Neural cell (in vitro differentiated cells): Measurements from ENCODE around the gene TTC39B. TPM values are rescaled to one million over a fixed set of nuclear protein-coding genes. Genes with fewer than 3 reads are reported as not detected.

Experiments used
- H2AFZ ChIP-seq: fragments of 200-600, 300-800 bp; sonication (generic), shearing (Covaris generic); 2 replicates; pipeline ENCODE4 v1.6.0; 2014; ENCODE audit warnings: low read depth, mild to moderate bottlenecking, antibody characterized with exemption, low read length, moderate library complexity
- H3F3A ChIP-seq: fragments of 200-600 bp; shearing (Covaris generic); 2 replicates; pipeline ENCODE4 v1.6.1; 2016; ENCODE audit warnings: mild to moderate bottlenecking, moderate library complexity, mixed read lengths, antibody characterized with exemption, low read length; ENCODE audit not compliant: insufficient read depth, poor library complexity, severe bottlenecking
- H3K27ac ChIP-seq: fragments of 200-600, 300-800 bp; sonication (generic), shearing (Covaris generic); 2 replicates; pipeline ENCODE4 v1.5.1; 2014; ENCODE audit warnings: mild to moderate bottlenecking, low read length, moderate library complexity
- H3K27me3 ChIP-seq: fragments of 300-800, 200-600 bp; sonication (generic), shearing (Covaris generic); 2 replicates; pipeline ENCODE4 v1.6.0; 2014; ENCODE audit warnings: mild to moderate bottlenecking, low read depth, low read length, moderate library complexity; ENCODE audit not compliant: insufficient read depth
- H3K36me3 ChIP-seq: fragments of 300-800, 200-600 bp; sonication (generic), shearing (Covaris generic); 2 replicates; pipeline ENCODE4 v1.5.1; 2014; ENCODE audit warnings: mild to moderate bottlenecking, antibody characterized with exemption, low read length, moderate library complexity; ENCODE audit not compliant: insufficient read depth
- H3K4me2 ChIP-seq: fragments of 300-800, 200-600 bp; sonication (generic), shearing (Covaris generic); 2 replicates; pipeline ENCODE4 v1.6.0; 2014; ENCODE audit warnings: mild to moderate bottlenecking, low read length
- H3K4me3 ChIP-seq: fragments of 300-800, 200-600 bp; sonication (generic), shearing (Covaris generic); 2 replicates; pipeline ENCODE4 v1.5.1; 2014; ENCODE audit warnings: mild to moderate bottlenecking, low read length, moderate library complexity
- H3K79me2 ChIP-seq: fragments of 200-600 bp; shearing (Covaris generic); replicated peaks from 2 replicates; pipeline ENCODE4 v1.6.0; 2014; ENCODE audit warnings: mild to moderate bottlenecking, low read length, moderate library complexity; ENCODE audit not compliant: insufficient read depth
- H3K9ac ChIP-seq: fragments of 300-800, 200-600 bp; sonication (generic), shearing (Covaris generic); 2 replicates; pipeline ENCODE4 v1.6.1; 2016; ENCODE audit warnings: mild to moderate bottlenecking, low read length, mixed read lengths
- H3K9me2 ChIP-seq: fragments of 200-600 bp; shearing (Covaris generic); 2 replicates; pipeline ENCODE4 v1.6.1; 2016; ENCODE audit warnings: mild to moderate bottlenecking, low read length, mixed read lengths; ENCODE audit not compliant: insufficient read depth
- H3K9me3 ChIP-seq: fragments of 200-600, 300-800 bp; sonication (generic), shearing (Covaris generic); 2 replicates; pipeline ENCODE4 v1.6.1; 2016; ENCODE audit warnings: mild to moderate bottlenecking, mixed run types, low read length, moderate library complexity, mixed read lengths
- H4K20me1 ChIP-seq: fragments of 200-600 bp; shearing (Covaris generic); 2 replicates; pipeline ENCODE4 v1.6.1; 2016; ENCODE audit warnings: mild to moderate bottlenecking, mixed run types; ENCODE audit not compliant: insufficient read depth
- CTCF ChIP-seq: fragments of 450-650 bp; IDR thresholded peaks from 2 replicates; pipeline ENCODE4 v1.5.1; 2014; ENCODE audit warnings: antibody characterized with exemption, mild to moderate bottlenecking, moderate library complexity; ENCODE audit not compliant: poor library complexity, severe bottlenecking
- EP300 ChIP-seq: fragments of 450-650 bp; conservative IDR thresholded peaks from 2 replicates; pipeline ENCODE4 v1.6.1; 2014; ENCODE audit warnings: antibody characterized with exemption, mild to moderate bottlenecking, moderate library complexity; ENCODE audit not compliant: poor library complexity, severe bottlenecking
- EZH2 ChIP-seq: fragments of 200-600, 300-800 bp; shearing (Covaris generic), sonication (generic); IDR thresholded peaks from 2 replicates; pipeline ENCODE4 v1.6.1; 2014; ENCODE audit warnings: antibody characterized with exemption, low read length, borderline replicate concordance, mild to moderate bottlenecking; ENCODE audit not compliant: insufficient read depth, poor library complexity, severe bottlenecking
- MXI1 ChIP-seq: fragments of 450-650 bp; conservative IDR thresholded peaks from 2 replicates; pipeline ENCODE4 v1.6.1; 2014; ENCODE audit warnings: antibody characterized with exemption, mild to moderate bottlenecking; ENCODE audit not compliant: poor library complexity, severe bottlenecking
- POLR2AphosphoS5 ChIP-seq: IDR thresholded peaks from 2 replicates; pipeline ENCODE4 v1.6.1; 2012
- RAD21 ChIP-seq: fragments of 450-650 bp; conservative IDR thresholded peaks from 2 replicates; pipeline ENCODE4 v1.6.1; 2014; ENCODE audit warnings: antibody characterized with exemption, mild to moderate bottlenecking, moderate library complexity
- REST ChIP-seq: IDR thresholded peaks from 2 replicates; pipeline ENCODE4 v1.6.1; 2012; ENCODE audit warnings: borderline replicate concordance
- SMC3 ChIP-seq: fragments of 450-650 bp; conservative IDR thresholded peaks from 2 replicates; pipeline ENCODE4 v1.6.1; 2014; ENCODE audit warnings: antibody characterized with exemption, mild to moderate bottlenecking, moderate library complexity; ENCODE audit not compliant: poor library complexity
- TAF1 ChIP-seq: IDR thresholded peaks from 2 replicates; pipeline ENCODE4 v1.6.1; 2012; ENCODE audit warnings: low read depth
- polyA plus RNA-seq: library from polyadenylated mRNA; depleted of rRNA; stranded (reverse); fragments of >200 nt; gene quantifications from 2 replicates; pipeline ENCODE4 v1.2.3, GENCODE V29; 2014

TTC39B gene
- polyA plus RNA-seq, 1 donor from 2014 or later = 2.8 TPM

- H3K36me3 ChIP-seq = no peaks in the 10 kb centered on the region
- H3K27me3 ChIP-seq = no peaks in the 10 kb centered on the region
- H2AFZ ChIP-seq = no peak overlapping the region
- no peaks in the 10 kb centered on the region for H3K79me2 ChIP-seq
- no peaks in the 10 kb centered on the region for H3K9me3 ChIP-seq
- H3K4me2 ChIP-seq = no peak overlapping the region
- H3F3A ChIP-seq = no peaks in the 10 kb centered on the region
- H4K20me1 ChIP-seq = no peaks in the 10 kb centered on the region
- no peak overlapping the region for H3K9ac ChIP-seq
- H3K27ac ChIP-seq = no peak overlapping the region
- H3K9me2 ChIP-seq = no peaks in the 10 kb centered on the region
- H3K4me3 ChIP-seq = no peak overlapping the region
- no peak for TF ChIP-seq SMC3
Measured at GRCh38 chr9:15160673-15161072, 146.3 kb downstream of the TTC39B start.

GRCh38 chr9:15158064-15158463 lies 149.0 kb downstream of the TTC39B start:
- H3K27me3 ChIP-seq = no peaks in the 10 kb centered on the region
- TF ChIP-seq SMC3 = no peak
- no peak for TF ChIP-seq MXI1
- TF ChIP-seq EZH2 = no peak

GRCh38 chr9:15157381-15157780 lies 149.6 kb downstream of the TTC39B start:
- no peak overlapping the region for H2AFZ ChIP-seq
- H3K4me2 ChIP-seq = no peak overlapping the region
- H3K79me2 ChIP-seq = no peaks in the 10 kb centered on the region
- H3K27ac ChIP-seq = no peak overlapping the region
- H4K20me1 ChIP-seq = no peaks in the 10 kb centered on the region
- no peaks in the 10 kb centered on the region for H3K9me3 ChIP-seq
- H3K27me3 ChIP-seq = no peaks in the 10 kb centered on the region
- H3K4me3 ChIP-seq = no peak overlapping the region
- H3F3A ChIP-seq = no peaks in the 10 kb centered on the region
- TF ChIP-seq CTCF = no peak
- no peak for TF ChIP-seq POLR2AphosphoS5
- no peak for TF ChIP-seq RAD21
- TF ChIP-seq EP300 = no peak
- TF ChIP-seq EZH2 = no peak
- no peak for TF ChIP-seq MXI1
- no peak for TF ChIP-seq REST
- TF ChIP-seq TAF1 = no peak
- TF ChIP-seq SMC3 = no peak
- no peaks in the 10 kb centered on the region for H3K9me2 ChIP-seq
- H3K36me3 ChIP-seq = no peaks in the 10 kb centered on the region
- no peak overlapping the region for H3K9ac ChIP-seq

More at GRCh38 chr9:15158064-15158463, 149.0 kb downstream of the TTC39B start:
- no peak overlapping the region for H3K9ac ChIP-seq
- no peaks in the 10 kb centered on the region for H3F3A ChIP-seq
- no peaks in the 10 kb centered on the region for H4K20me1 ChIP-seq
- no peaks in the 10 kb centered on the region for H3K9me3 ChIP-seq
- no peaks in the 10 kb centered on the region for H3K36me3 ChIP-seq
- H3K79me2 ChIP-seq = no peaks in the 10 kb centered on the region
- H3K4me2 ChIP-seq = no peak overlapping the region
- H3K9me2 ChIP-seq = no peaks in the 10 kb centered on the region
- no peak overlapping the region for H3K27ac ChIP-seq
- no peak overlapping the region for H3K4me3 ChIP-seq
- H2AFZ ChIP-seq = no peak overlapping the region
